OCI-LY7 (cell line): Measurements from ENCODE around the gene TMTC1. TPM values are rescaled to one million over a fixed set of nuclear protein-coding genes. Genes with fewer than 3 reads are reported as not detected.

Experiments used
- BruUV-seq: library from RNA; stranded (reverse); fragments of 400-500 nt; replicated peaks from 2 replicates; lab custom pipeline; 2021; lab: Mats Ljungman, UMichigan
- CTCF ChIA-PET: fragments of 300-600 bp; sonication (Branson Sonifier 250); formaldehyde crosslinking; loops from one replicate; lab custom pipeline; 2022; ENCODE audit warnings: antibody characterized with exemption; ENCODE audit not compliant: unreplicated experiment; lab: Charles Lee
- POLR2A ChIA-PET: fragments of 300-600 bp; sonication (Branson Sonifier 250); formaldehyde crosslinking; loops from one replicate; lab custom pipeline; 2022; ENCODE audit warnings: antibody characterized with exemption; lab: Charles Lee
- DNase-seq: peaks from one replicate; pipeline ENCODE4 v3.0.0-alpha.2; 2015; ENCODE audit warnings: low spot score
- H2AFZ ChIP-seq: fragments of 200-600 bp; sonication (generic), shearing (Covaris generic); 2 replicates; pipeline ENCODE4 v1.6.1; 2014; ENCODE audit warnings: mild to moderate bottlenecking, antibody characterized with exemption, low read length, moderate library complexity
- H3K27ac ChIP-seq: fragments of 200-600 bp; sonication (generic); 2 replicates; pipeline ENCODE4 v1.5.1; 2014; ENCODE audit warnings: mixed run types, low read depth, mild to moderate bottlenecking, moderate library complexity, low read length, inconsistent platforms; ENCODE audit not compliant: poor library complexity, severe bottlenecking
- H3K36me3 ChIP-seq: fragments of 200-600 bp; sonication (generic); 2 replicates; pipeline ENCODE4 v1.6.1; 2014; ENCODE audit warnings: mild to moderate bottlenecking, antibody characterized with exemption, low read length, moderate library complexity, mixed read lengths; ENCODE audit not compliant: insufficient read depth
- H3K4me1 ChIP-seq: fragments of 200-600 bp; sonication (generic); 2 replicates; pipeline ENCODE4 v1.5.1; 2014; ENCODE audit warnings: mild to moderate bottlenecking, low read length; ENCODE audit not compliant: insufficient read depth, poor library complexity, severe bottlenecking
- H3K4me2 ChIP-seq: fragments of 200-600 bp; sonication (generic); 2 replicates; pipeline ENCODE4 v1.6.1; 2014; ENCODE audit warnings: mild to moderate bottlenecking, low read length
- H3K4me3 ChIP-seq: fragments of 200-600 bp; sonication (generic); 2 replicates; pipeline ENCODE4 v1.5.1; 2014; ENCODE audit warnings: mild to moderate bottlenecking, low read depth, low read length; ENCODE audit not compliant: poor library complexity, severe bottlenecking
- H3K79me2 ChIP-seq: fragments of 200-600 bp; sonication (generic); 2 replicates; pipeline ENCODE4 v1.6.1; 2016; ENCODE audit warnings: low read depth, mild to moderate bottlenecking, low read length, moderate library complexity, mixed read lengths; ENCODE audit not compliant: insufficient read depth
- H3K9me2 ChIP-seq: fragments of 200-600 bp; sonication (generic); 2 replicates; pipeline ENCODE4 v1.6.1; 2016; ENCODE audit warnings: mild to moderate bottlenecking, low read length, mixed read lengths; ENCODE audit not compliant: insufficient read depth
- H3K9me3 ChIP-seq: fragments of 200-600 bp; sonication (generic); 2 replicates; pipeline ENCODE4 v1.6.1; 2014; ENCODE audit warnings: mild to moderate bottlenecking, mixed run types, low read length, mixed read lengths
- H4K20me1 ChIP-seq: fragments of 200-600 bp; sonication (generic); 2 replicates; pipeline ENCODE4 v1.6.1; 2014; ENCODE audit warnings: mild to moderate bottlenecking, antibody characterized with exemption, low read length, moderate library complexity, mixed read lengths; ENCODE audit not compliant: insufficient read depth
- CTCF ChIP-seq: fragments of 200-600 bp; sonication (generic); conservative IDR thresholded peaks from 2 replicates; pipeline ENCODE4 v1.5.1; 2014; ENCODE audit warnings: mild to moderate bottlenecking, antibody characterized with exemption, low read length, moderate library complexity, mixed read lengths
- EZH2phosphoT487 ChIP-seq: fragments of 200-600 bp; sonication (generic); IDR thresholded peaks from 2 replicates; pipeline ENCODE4 v1.6.1; 2018; ENCODE audit warnings: low read depth, borderline replicate concordance, mild to moderate bottlenecking, mixed run types, antibody characterized with exemption, low read length, moderate library complexity, mixed read lengths
- intact Hi-C: fragments of 100-400 bp; cut with micrococcal nuclease; formaldehyde crosslinking; loops from one replicate; pipeline ENCODE4 v1.10.0; 2022; ENCODE audit not compliant: unreplicated experiment
- total RNA-seq, 2 experiments: library from RNA; depleted of rRNA in 1 of 2; stranded (reverse); fragments of >200 nt in 1 of 2; shearing (Covaris generic) in 1 of 2; gene quantifications; 2 replicates each; pipeline ENCODE4 v1.2.3, GENCODE V29; 2014 to 2022

TMTC1 gene
- total RNA-seq, 2 experiments from 2014 or later = not detected

- no peaks in the 10 kb centered on the region for H3K9me2 ChIP-seq
- H3K4me1 ChIP-seq = no peaks in the 10 kb centered on the region
- DNase-seq = no peak
- no peaks in the 10 kb centered on the region for H3K79me2 ChIP-seq
- no peak overlapping the region for H3K4me3 ChIP-seq
- POLR2A ChIA-PET = no interaction called here
- no peak overlapping the region for H3K4me2 ChIP-seq
- intact Hi-C loops = no loop called here
- no TSS peak for BruUV-seq
- H3K36me3 ChIP-seq = no peaks in the 10 kb centered on the region
- H3K9me3 ChIP-seq = no peaks in the 10 kb centered on the region
- CTCF ChIA-PET = no interaction called here
- TF ChIP-seq EZH2phosphoT487 (no peak), CTCF (no peak)
- no peaks in the 10 kb centered on the region for H4K20me1 ChIP-seq
- no peak overlapping the region for H2AFZ ChIP-seq
- H3K27ac ChIP-seq = no peak overlapping the region
Observed at GRCh38 chr12:29778531-29778930, 5.2 kb downstream of the TMTC1 start.

- no peaks in the 10 kb centered on the region for H3K36me3 ChIP-seq
- H3K9me3 ChIP-seq = no peaks in the 10 kb centered on the region
- no TSS peak for BruUV-seq
- H3K4me3 ChIP-seq = no peak overlapping the region
- H4K20me1 ChIP-seq = no peaks in the 10 kb centered on the region
- POLR2A ChIA-PET = no interaction called here
- no peak for TF ChIP-seq CTCF
- no peak for TF ChIP-seq EZH2phosphoT487
- no peak overlapping the region for H2AFZ ChIP-seq
- intact Hi-C loops = no loop called here
- no peaks in the 10 kb centered on the region for H3K9me2 ChIP-seq
- CTCF ChIA-PET = no interaction called here
- H3K79me2 ChIP-seq = no peaks in the 10 kb centered on the region
- no peak for DNase-seq
- H3K4me2 ChIP-seq = no peak overlapping the region
- no peak overlapping the region for H3K27ac ChIP-seq
- H3K4me1 ChIP-seq = no peaks in the 10 kb centered on the region
Observed at GRCh38 chr12:29773076-29773475, 10.7 kb downstream of the TMTC1 start.

GRCh38 chr12:29771786-29772185, 12.0 kb downstream of the TMTC1 start:
- Histone ChIP-seq H3K4me1 (no peaks in the 10 kb centered on the region), H2AFZ (no peak overlapping the region), H3K27ac (no peak overlapping the region), H3K9me2 (no peaks in the 10 kb centered on the region), H4K20me1 (no peaks in the 10 kb centered on the region), H3K36me3 (no peaks in the 10 kb centered on the region), H3K4me3 (no peak overlapping the region), H3K4me2 (no peak overlapping the region), H3K9me3 (no peaks in the 10 kb centered on the region), H3K79me2 (no peaks in the 10 kb centered on the region)
- no TSS peak for BruUV-seq
- ChIA-PET CTCF (no interaction called here), POLR2A (interaction anchor here (0.6 to 1.1 kb wide), 2 partner anchors 11 to 766 kb away, joined by 3 read pairs; no protein-coding TSS in a partner anchor)
- intact Hi-C loops = no loop called here
- TF ChIP-seq CTCF = no peak
- TF ChIP-seq EZH2phosphoT487 = no peak
- no peak for DNase-seq
